Upper lobe of left lung (tissue), 4 donors: Measurements from ENCODE around the gene FGF2.

Experiments used
- POLR2AphosphoS5 ChIP-seq, 2 donors: sonication (generic); formaldehyde crosslinking; IDR thresholded peaks; one replicate each; pipeline ENCODE4 v1.5.1; 2017; ENCODE audit warnings: antibody characterized with exemption in 2 of 2
- TF ChIP-seq, protein P1 (sequence below), 6 experiments: fragments of 450-650 bp in 4 of 6; fragments of 200-600 bp in 2 of 6; sonication (generic) in 2 of 6; IDR thresholded peaks; one replicate each; pipeline ENCODE4 v1.5.1; 2016 to 2019; ENCODE audit warnings: antibody characterized with exemption in 6 of 6

DNA sequence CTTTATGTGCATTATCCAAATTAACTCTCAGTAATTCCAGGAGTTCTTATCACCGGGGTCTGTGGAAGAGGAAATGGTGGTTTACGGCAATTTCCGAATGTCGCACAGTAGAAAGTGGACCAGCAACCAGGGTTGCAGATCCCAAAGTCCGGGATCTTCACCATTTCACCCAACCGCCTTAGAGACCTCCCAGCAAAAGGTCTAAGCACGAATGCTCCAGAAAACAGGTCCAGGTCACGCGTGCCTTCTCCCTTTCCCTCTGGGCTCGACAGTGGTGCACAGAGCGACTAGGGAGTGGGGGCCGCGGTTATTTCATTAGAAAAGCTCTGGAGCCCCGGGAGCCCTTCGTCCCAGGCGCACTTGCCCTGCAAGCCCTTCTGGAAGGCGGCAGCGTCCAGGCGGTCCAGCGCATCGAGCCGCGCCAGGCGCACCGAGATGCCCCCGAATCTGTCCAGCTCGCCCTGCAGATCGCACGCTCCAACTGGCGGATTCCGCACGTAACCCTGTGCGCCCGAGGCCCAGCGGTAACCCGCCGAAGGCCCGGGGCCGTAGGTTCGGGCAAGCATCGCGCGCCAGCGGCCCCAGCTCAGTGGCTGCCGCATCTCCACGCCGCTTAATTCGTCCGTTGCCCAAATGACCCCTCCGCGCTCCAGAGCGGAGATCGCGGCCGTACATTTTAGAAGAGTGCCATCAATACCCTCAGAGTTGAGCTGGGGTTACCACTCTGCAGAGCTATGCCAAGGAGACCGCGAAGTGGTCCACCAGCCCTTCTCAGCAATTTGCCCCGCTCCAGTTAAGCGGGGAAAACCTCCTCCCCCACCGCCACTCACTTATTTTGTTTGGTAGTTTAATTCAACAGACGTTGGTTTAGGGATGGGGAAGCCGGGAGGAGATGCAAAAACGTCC is 95.6 kb downstream of the FGF2 start, which contains the start of gene NUDT6:
- TF ChIP-seq, protein P1, sequence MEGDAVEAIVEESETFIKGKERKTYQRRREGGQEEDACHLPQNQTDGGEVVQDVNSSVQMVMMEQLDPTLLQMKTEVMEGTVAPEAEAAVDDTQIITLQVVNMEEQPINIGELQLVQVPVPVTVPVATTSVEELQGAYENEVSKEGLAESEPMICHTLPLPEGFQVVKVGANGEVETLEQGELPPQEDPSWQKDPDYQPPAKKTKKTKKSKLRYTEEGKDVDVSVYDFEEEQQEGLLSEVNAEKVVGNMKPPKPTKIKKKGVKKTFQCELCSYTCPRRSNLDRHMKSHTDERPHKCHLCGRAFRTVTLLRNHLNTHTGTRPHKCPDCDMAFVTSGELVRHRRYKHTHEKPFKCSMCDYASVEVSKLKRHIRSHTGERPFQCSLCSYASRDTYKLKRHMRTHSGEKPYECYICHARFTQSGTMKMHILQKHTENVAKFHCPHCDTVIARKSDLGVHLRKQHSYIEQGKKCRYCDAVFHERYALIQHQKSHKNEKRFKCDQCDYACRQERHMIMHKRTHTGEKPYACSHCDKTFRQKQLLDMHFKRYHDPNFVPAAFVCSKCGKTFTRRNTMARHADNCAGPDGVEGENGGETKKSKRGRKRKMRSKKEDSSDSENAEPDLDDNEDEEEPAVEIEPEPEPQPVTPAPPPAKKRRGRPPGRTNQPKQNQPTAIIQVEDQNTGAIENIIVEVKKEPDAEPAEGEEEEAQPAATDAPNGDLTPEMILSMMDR (IDR thresholded peaks at IDR 0.05): no peak
- no peak for TF ChIP-seq POLR2AphosphoS5 (IDR thresholded peaks at IDR 0.05)
